ENCODE results near the gene PRAME.

Gene PRAME

DNA sequence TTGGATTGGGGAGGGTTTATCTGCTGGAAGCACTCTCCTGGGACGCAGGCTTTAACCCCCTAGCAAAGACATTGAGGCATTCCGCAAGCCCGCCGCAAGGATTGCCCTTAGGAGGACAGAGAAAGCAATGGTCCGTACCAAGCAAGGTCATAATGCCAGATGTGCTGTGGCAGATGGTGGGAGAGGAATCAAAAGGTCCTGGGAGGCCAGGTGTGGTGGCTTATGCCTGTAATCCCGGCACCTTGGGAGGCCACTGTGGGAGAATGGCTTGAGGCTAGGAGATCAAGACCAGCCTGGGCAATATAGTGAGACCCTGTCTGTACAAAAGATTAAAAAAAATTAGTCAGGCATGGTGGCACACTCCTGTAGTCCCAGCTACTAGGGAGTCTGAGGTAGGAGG, 12.4 kb upstream of the PRAME start:
- Mint-ChIP-seq H3K36me3 (no peaks in the 10 kb centered on the region), H3K27ac (no peak overlapping the region), H3K4me3 (no peak overlapping the region), H3K9me3 (ENCODE audit: low read depth) (no peaks in the 10 kb centered on the region), H3K27me3 (peaks cover 16% of the 10 kb centered on the region), H3K4me1 (ENCODE audit: low read depth) (no peaks in the 10 kb centered on the region)

DNA sequence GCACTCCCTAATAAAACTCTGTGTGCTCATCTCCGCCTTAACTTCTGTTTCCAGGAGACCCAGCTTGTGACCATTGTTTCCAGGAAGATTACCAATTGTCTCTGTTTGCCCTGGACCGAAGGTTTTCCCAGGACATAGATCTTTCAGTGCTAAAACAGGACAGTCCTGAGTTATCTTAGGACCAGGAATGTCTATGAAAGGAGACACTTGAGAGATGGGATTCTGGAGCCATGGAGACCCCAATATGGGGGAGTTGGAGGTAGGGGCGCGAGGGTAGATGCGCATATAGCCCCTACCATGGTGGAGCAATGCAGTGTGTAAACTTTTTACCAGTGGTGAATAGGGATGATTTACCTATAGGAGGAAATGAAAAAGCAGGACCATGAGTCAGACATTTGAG, 10.2 kb upstream of the PRAME start:
- no peaks in the 10 kb centered on the region for H3K9me3 Mint-ChIP-seq (ENCODE audit: low read depth)
- H3K4me3 Mint-ChIP-seq, result no peak overlapping the region
- H3K4me1 Mint-ChIP-seq (ENCODE audit: low read depth), result no peaks in the 10 kb centered on the region
- peaks cover 14% of the 10 kb centered on the region for H3K27me3 Mint-ChIP-seq
- no peak overlapping the region for H3K27ac Mint-ChIP-seq
- H3K36me3 Mint-ChIP-seq, result no peaks in the 10 kb centered on the region

DNA sequence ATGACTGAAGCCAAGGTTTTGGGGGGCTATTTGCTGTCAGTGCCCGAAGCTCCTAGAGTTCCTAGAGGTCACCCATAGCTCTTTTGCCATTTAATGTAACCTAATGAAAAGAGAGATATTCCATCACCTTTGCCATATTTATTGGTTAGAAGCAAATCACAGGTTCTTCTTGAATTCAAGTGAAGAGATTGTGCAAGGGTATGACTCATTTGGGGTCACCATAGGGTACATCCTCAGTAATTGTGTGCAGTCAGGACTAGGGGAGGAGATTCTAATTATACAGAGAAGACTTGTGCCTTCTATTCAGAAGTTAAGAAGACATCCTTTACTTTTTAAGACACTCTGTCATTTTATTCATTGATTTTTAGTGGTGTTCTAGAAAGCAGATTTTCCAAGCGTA, 6.9 kb upstream of the PRAME start:
- H3K9me3 Mint-ChIP-seq (ENCODE audit: low read depth), result no peaks in the 10 kb centered on the region
- no peaks in the 10 kb centered on the region for H3K4me1 Mint-ChIP-seq (ENCODE audit: low read depth)
- H3K36me3 Mint-ChIP-seq, result no peaks in the 10 kb centered on the region
- no peak overlapping the region for H3K27ac Mint-ChIP-seq
- H3K4me3 Mint-ChIP-seq, result no peak overlapping the region
- H3K27me3 Mint-ChIP-seq, result peaks cover 14% of the 10 kb centered on the region

DNA sequence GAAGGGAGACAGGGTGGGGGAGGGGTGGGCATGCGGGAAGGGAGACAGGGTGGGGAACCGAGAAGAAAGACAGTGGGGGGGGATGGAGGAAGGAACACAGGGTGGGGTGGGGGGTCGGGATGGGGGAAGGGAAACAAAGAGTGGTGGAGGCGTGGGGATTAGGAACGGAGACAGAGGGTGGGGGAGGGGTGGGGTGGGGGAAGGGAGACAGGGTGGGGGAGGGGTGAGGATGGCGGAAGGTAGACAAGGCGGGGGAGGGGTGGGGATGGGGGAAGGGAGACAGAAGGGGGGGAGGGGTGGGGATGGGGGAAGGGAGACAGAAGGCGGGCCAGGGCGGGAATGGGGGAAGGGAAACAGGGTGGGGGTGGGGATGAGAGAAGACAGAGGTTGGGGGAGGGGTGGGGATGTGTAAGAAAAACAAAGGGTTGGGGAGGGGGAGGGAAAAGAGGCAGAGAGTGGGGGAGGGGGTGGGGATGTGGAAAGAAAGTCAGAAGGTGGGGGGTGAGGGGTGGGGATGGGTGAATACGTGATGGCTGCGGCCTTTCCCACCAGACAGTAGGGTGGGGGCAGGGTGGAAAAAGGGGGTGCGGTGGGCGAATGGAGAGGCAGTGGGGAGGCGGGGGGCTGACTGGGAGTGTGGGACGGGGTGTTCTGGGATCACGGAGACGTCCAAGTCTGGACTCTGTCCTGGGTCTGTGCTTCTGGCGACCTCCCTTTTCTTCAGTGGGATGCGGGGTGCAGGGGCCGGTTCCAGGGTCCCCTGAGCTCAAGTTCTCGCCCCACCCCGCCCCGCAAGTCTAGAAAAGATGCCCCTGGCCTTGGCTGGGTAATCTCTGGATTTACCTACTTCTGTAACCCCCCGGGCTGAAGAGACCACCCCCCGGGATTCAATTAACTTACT, 744 bp downstream of the PRAME start:
- H3K27ac Mint-ChIP-seq, result no peak overlapping the region
- H3K9me3 Mint-ChIP-seq (ENCODE audit: low read depth), result no peaks in the 10 kb centered on the region
- no peaks in the 10 kb centered on the region for H3K36me3 Mint-ChIP-seq
- H3K4me1 Mint-ChIP-seq (ENCODE audit: low read depth), result peaks cover 4% of the 10 kb centered on the region
- no peak overlapping the region for H3K4me3 Mint-ChIP-seq
- H3K27me3 Mint-ChIP-seq, result no peaks in the 10 kb centered on the region

DNA sequence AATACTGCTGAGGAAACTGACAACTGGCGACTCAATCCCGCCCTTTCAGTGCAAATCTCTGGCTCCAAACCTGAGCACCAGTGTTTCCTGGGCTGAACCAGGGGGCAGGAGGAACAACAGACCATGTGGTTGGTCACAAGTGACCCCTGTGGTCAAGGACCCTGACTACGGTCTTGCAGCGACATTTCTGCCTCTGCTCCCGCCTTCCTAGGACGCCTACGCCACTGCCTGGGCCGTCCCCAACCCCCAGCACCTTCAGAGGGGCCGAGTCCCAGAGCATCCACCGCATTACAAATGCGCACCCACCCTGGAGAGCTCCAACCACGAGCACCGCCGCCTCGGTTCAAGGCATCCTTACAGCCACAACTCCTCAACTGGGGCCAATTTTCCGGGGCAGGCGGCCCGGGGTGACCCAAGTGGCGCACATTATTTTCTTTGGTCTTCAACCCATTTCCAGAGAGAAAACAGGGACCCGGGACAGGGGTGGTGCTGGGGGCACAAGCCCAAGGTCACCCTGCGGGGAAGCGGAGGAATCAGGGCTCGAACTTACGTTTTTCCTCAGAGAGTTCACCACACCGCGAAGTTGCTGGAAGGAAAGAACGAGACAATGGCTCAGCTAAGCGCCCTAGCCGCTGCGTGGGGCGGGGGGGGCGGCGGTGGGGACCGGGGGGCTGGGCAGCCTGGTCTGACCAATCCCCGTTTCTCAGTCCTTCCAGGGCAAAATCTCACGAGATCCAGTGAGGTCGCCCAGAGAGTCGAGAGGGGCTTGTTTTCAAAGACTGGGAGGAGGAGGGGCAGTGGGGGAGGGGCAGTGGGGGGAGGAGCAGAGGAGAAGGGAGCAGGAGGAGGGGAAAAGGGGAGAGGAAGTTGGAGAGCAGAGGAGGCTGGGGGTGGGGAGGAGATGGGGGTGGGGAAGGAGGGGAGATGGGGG, 1.8 kb downstream of the PRAME start:
- H3K4me1 Mint-ChIP-seq (ENCODE audit: low read depth), result peaks cover 4% of the 10 kb centered on the region
- H3K27ac Mint-ChIP-seq, result no peak overlapping the region
- no peaks in the 10 kb centered on the region for H3K27me3 Mint-ChIP-seq
- H3K36me3 Mint-ChIP-seq, result no peaks in the 10 kb centered on the region
- H3K4me3 Mint-ChIP-seq, result no peak overlapping the region
- H3K9me3 Mint-ChIP-seq (ENCODE audit: low read depth), result no peaks in the 10 kb centered on the region

DNA sequence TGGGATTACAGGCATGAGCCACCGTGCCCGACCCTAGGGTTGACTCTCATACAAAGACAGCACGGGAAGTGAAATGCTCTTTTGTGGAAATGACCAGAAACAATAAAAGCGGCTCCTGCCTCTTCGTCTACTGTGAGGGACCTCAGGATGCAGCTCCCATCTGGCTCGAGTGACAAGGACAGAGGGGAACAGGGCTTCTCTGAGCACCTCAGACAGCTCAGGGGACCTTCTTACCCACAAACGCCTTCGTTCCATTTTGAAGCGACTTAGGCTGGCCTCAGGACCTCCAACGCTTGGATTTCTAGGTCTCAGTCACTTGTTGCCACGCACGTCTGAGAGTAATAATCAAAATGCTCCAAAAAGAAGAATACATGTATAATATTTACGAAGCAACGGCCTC, 2.5 kb downstream of the PRAME start:
- H3K27ac Mint-ChIP-seq, result no peak overlapping the region
- H3K27me3 Mint-ChIP-seq, result no peaks in the 10 kb centered on the region
- no peaks in the 10 kb centered on the region for H3K36me3 Mint-ChIP-seq
- H3K9me3 Mint-ChIP-seq (ENCODE audit: low read depth), result no peaks in the 10 kb centered on the region
- H3K4me3 Mint-ChIP-seq, result no peak overlapping the region
- peaks cover 4% of the 10 kb centered on the region for H3K4me1 Mint-ChIP-seq (ENCODE audit: low read depth)

DNA sequence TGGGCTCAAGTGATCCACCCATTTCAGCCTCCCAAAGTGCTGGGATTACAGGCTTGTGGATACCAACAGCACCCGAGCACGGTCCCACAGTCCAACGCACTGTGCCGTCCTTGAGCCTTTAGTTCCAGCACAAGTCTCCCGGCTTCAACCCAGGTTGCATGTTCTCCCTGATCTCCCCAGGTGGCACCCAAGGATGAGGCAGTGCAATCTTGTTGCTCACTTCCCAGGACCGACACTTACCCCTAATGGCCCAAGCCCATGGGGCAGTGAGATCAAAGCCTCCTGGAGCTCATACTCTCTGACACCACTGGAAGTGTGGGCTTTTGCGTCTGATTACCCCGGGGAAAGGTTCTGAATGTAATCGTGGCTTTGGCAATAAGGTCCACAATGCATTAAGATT, 3.5 kb downstream of the PRAME start:
- H3K36me3 Mint-ChIP-seq, result no peaks in the 10 kb centered on the region
- H3K27me3 Mint-ChIP-seq, result no peaks in the 10 kb centered on the region
- no peak overlapping the region for H3K4me3 Mint-ChIP-seq
- peaks cover 4% of the 10 kb centered on the region for H3K4me1 Mint-ChIP-seq (ENCODE audit: low read depth)
- H3K9me3 Mint-ChIP-seq (ENCODE audit: low read depth), result no peaks in the 10 kb centered on the region
- H3K27ac Mint-ChIP-seq, result no peak overlapping the region

DNA sequence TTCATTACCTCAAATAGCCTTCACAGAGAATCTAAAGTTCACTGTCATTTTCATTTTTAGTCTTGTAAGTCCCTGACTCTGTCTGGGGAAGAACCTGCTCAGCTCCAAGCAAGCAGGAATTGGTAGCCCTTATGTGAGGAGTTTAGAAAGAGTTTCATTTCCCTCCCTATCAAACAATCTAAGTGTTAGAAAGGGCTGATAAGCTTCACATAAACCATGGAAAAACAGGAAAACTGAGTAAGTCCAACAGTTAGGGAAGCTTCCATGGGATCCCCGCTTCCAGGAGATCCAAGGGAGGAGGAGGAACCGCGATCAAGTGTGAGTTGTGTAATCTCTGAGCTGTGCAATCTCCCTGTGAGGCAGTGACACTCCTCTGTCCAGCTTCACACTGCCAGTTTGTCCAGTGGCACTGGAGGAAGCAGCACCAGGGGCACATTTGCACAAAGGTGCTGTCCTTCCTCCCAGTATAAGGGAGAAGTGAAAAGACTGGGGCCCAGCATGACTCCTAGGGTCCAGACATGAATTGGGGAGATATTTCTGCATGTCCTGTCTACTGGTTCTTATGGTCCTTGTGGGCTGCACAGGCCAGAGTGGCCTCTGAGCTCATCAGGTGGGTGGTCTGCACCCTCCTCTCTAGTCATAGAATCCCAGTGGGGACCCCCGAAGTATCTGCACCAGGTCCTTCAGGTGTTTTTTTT, 4.3 kb downstream of the PRAME start:
- Mint-ChIP-seq H3K4me3 (no peak overlapping the region), H3K27ac (no peak overlapping the region), H3K27me3 (no peaks in the 10 kb centered on the region)

DNA sequence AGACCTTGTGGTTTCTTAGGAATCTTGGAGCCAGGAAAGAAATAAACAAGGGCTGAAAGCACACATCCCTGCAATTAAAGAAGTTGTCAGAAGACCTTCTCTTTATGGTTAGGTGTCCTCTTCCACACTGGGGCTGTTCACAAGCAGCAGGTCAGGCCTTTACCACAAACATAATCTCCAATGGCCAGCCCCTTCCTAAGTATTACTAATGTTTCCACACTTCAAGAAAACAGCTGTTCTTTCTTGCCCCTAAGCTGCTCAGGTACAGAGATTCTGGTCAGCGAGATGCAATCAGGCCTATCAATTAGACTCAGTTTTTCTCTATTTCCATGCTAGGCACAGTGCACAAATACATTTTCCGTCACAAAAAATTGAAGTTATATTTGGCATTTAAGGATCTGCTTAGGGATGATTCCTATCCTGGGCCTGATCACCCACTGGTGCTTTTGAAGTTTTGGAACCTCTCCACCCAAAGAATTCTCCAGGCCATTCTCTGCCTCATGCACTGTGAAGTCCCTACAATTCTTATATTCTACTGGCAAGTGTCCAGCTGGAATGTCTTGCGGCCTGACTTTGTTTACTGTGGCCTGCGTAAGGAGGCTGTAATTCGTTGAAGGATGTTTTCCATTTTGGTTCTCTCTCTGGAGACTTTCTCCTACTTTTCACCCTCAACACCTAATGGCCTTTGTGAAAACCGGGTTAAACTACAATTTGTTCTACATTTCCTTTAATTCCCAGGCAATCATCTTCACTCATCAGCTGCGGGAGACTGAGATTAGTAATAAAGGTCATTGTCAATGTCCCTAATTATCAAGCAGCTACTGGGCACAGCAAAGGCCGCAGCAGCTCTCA, 5.1 kb downstream of the PRAME start:
- Mint-ChIP-seq H3K36me3 (no peaks in the 10 kb centered on the region), H3K27ac (no peak overlapping the region), H3K27me3 (no peaks in the 10 kb centered on the region)

More for the DNA sequence above, 4.3 kb downstream of the PRAME start:
- Mint-ChIP-seq H3K4me1 (ENCODE audit: low read depth) (peaks cover 4% of the 10 kb centered on the region), H3K9me3 (ENCODE audit: low read depth) (no peaks in the 10 kb centered on the region), H3K36me3 (no peaks in the 10 kb centered on the region)

DNA sequence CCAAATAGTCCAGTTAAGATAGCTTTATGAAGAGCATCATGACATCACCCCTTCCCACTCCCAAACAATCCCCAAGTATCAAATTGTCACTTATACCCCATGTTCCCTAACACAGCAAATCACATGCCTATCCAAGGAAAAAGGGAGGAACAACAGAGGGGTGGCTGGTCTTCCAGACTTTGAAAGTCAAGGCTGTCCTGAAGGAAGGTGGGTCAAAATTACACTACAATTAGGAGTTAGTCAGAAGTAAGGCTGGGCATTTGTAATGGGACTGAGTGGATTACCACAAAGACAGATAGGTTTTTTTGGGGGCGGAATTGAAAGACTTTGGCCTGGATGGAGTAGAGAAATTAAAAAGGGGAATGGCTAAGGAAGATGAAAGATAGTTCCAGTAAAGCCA, 5.9 kb downstream of the PRAME start:
- Mint-ChIP-seq H3K9me3 (ENCODE audit: low read depth) (no peaks in the 10 kb centered on the region), H3K36me3 (no peaks in the 10 kb centered on the region), H3K27ac (no peak overlapping the region), H3K27me3 (no peaks in the 10 kb centered on the region), H3K4me3 (no peak overlapping the region), H3K4me1 (ENCODE audit: low read depth) (no peaks in the 10 kb centered on the region)

More for the DNA sequence above, 5.1 kb downstream of the PRAME start:
- no peaks in the 10 kb centered on the region for H3K9me3 Mint-ChIP-seq (ENCODE audit: low read depth)
- peaks cover 1% of the 10 kb centered on the region for H3K4me1 Mint-ChIP-seq (ENCODE audit: low read depth)
- no peak overlapping the region for H3K4me3 Mint-ChIP-seq

DNA sequence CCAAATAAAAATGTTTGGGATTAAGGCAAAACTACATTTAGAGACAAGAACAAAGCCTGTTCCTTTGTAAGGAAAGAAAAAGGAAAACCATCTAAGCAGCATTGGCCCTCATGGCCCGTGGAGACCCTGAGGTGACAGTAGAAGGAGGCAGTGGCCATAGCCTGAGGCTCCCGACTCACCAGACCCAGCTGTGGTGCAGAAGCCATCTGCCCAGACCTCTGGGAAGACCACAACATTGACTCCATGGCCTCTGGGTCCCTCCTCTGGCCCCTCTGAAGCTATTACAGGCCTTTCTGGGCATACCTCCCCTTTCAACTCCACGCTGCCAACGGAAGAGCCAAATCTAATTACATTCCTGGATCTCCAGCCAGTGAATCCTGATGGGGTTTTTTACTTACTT, 6.4 kb downstream of the PRAME start:
- Mint-ChIP-seq H3K4me3 (no peak overlapping the region), H3K4me1 (ENCODE audit: low read depth) (no peaks in the 10 kb centered on the region), H3K36me3 (no peaks in the 10 kb centered on the region), H3K27ac (no peak overlapping the region), H3K9me3 (ENCODE audit: low read depth) (no peaks in the 10 kb centered on the region), H3K27me3 (no peaks in the 10 kb centered on the region)

DNA sequence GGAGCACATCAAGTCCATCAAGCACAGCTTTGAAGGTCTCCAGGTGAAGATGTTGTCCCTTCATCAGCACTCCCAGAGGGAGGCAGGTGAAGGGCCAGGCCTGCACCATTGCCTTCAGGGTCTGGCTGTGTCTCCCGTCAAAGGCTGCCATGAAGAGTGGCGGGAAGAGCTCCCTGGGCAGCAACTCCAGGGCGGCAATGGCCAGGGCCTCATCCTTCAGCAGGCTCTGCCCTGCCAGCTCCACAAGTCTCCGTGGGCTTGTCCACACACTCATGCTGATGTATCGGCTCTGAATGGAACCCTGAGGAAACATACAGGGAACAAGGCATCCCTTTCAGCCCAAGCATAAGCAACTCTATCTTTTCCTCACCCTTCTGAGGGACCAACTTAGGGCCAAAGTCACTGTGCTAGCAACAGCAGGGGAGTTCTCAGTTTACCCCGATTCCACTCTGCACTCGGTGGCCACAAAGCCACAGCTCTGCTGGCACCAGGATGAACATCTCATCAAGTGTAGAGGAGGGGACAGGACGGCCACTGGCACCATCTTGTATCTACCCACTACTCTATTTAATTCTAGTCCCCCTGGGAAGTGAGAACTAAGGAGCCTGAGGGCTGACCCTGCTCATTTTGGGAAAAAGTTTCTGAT, 8.2 kb downstream of the PRAME start:
- no peaks in the 10 kb centered on the region for H3K4me1 Mint-ChIP-seq (ENCODE audit: low read depth)
- H3K9me3 Mint-ChIP-seq (ENCODE audit: low read depth), result no peaks in the 10 kb centered on the region
- H3K27ac Mint-ChIP-seq, result no peak overlapping the region
- H3K36me3 Mint-ChIP-seq, result no peaks in the 10 kb centered on the region
- no peaks in the 10 kb centered on the region for H3K27me3 Mint-ChIP-seq
- H3K4me3 Mint-ChIP-seq, result no peak overlapping the region

DNA sequence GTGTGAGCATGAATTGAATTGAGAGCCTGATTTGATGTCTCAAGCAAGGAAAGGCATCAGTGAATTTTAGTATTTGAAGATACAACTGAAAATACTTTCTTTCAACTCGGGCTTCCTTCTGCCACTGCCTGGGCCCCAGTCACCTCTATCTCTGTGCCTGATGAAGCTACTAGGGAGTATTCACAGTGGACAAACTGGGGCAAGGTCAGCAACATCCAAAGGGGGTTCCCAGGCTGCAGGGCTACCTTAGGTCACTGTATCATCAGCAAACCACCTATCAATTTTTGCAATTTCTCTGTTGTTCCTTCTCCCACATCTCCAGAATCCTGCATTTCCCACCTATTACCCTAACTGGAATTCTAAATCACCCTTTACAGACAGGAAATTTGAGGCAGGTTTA, 10.2 kb downstream of the PRAME start:
- Mint-ChIP-seq H3K27ac (no peak overlapping the region), H3K4me3 (no peak overlapping the region), H3K36me3 (no peaks in the 10 kb centered on the region), H3K4me1 (ENCODE audit: low read depth) (no peaks in the 10 kb centered on the region), H3K9me3 (ENCODE audit: low read depth) (no peaks in the 10 kb centered on the region), H3K27me3 (no peaks in the 10 kb centered on the region)

DNA sequence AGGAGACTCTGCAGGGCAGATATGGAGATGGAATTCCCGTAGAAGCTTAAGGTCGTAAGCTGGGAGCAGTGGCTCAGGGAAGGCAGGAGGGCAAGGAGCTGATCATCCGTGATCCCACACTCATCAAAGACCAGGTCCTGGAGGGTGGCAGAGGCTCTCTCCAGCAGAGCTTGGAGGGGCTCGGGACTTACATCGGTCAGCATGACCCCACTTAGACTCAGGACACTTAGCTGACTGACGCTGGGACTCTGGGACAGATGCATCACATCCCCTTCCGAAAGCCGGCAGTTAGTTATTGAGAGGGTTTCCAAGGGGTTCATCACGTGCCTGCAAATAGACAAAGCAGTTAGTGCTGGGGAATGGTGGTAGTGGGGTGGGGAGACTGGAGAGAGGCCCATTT, 10.7 kb downstream of the PRAME start:
- no peak overlapping the region for H3K27ac Mint-ChIP-seq
- H3K27me3 Mint-ChIP-seq, result no peaks in the 10 kb centered on the region
- H3K36me3 Mint-ChIP-seq, result no peaks in the 10 kb centered on the region
- no peak overlapping the region for H3K4me3 Mint-ChIP-seq
- H3K9me3 Mint-ChIP-seq (ENCODE audit: low read depth), result no peaks in the 10 kb centered on the region
- H3K4me1 Mint-ChIP-seq (ENCODE audit: low read depth), result no peaks in the 10 kb centered on the region

Data from activated naive CD8-positive, alpha-beta T cell (primary cell).